GM13977 (cell line): ENCODE data around the gene TTC33.
"Not testable (repeated sequence)": the region's sequence is repeated elsewhere in the genome, so short reads cannot be mapped to it uniquely, and the experiment has no call there.

Source experiments
- DNase-seq: peaks from one replicate; pipeline ENCODE4 v3.0.0; 2012; ENCODE audit warnings: low spot score
- CTCF ChIP-seq: IDR thresholded peaks from 2 replicates; pipeline ENCODE4 v1.5.1; 2012; ENCODE audit warnings: mild to moderate bottlenecking, control low read depth; ENCODE audit not compliant: insufficient read depth; ENCODE audit errors: extremely low read depth, missing control alignments
- in situ Hi-C: fragments of 300-500 bp; cut with MboI; formaldehyde crosslinking; loops from one replicate; pipeline ENCODE4 v1.12.0; 2022; ENCODE audit warnings: low sequenced_read_pairs, low pct_unique_long_range_greater_than_20kb, mixed read lengths, inconsistent platforms; ENCODE audit not compliant: unreplicated experiment

Gene TTC33

DNA sequence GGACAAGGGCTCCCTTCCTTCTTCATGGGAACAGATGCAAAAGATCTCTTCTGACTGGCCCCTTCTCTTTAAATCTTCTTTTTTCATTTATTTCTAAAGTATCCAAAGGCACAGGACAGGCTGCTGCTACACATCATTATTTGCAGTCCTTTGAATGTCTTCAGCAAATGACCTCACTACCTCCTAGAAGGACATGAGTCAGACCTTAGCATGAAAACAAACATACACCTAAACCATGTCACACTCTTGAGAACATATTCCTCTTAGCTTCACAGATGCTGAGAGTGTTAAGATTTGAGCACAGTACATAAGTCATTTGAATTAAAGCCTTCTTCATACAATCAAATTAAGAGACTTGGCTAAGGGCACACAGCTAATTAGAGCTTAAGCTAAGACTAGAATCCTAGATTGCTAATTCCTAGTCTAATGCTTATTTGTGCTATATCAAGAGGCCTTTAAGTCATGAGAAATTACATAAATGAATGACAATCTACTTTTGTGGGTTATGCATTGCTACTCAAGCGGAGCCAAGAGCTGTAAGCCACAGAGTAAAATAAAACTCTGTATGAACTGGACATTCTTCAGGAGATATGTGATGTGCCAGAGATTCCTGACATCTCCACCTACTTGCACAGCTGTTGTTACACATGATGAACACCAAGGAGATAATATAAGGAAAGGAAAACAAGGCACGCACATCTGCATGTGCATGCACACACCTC lies 185.2 kb downstream of the TTC33 start:
- in situ Hi-C loops, result no loop called here
- DNase-seq, result peak; percentile 12

DNA sequence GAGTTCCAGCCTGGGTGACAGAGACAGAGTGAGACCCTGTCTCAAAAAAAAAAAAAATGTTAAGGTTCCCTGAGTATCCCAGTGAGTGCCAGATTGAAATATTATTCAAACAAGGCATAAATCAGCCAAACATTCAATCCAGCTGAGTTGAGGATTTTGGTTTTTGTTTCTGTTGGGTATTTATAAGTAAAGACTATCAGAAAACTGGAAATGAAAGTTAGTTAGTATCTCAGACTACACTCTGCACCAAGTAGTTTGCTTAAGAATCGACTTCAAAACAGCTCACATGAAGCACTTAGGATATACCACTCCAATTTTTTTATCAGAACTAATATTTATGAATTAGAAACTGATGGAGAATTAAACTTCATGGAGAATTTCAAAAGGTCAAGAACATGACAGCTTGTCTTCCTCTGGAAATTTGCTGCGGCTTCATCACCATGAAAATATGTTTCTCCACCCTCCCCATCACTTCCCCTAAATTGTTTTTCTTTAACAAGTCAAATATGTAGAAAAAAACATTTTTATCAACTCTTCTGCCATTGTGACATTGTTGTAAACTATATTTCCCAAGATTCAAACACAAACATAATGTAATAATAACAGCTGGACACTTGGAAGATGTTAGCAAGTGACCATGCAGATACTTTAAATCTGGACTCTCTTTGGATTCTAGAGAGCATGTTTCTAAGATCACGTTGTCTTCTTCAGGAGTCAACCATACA lies 186.1 kb downstream of the TTC33 start:
- TF ChIP-seq CTCF, result no peak
- DNase-seq, result no peak
- in situ Hi-C loops, result no loop called here

More for the DNA sequence above, 185.2 kb downstream of the TTC33 start:
- no peak for TF ChIP-seq CTCF

GRCh38 chr5:40568548-40568947 lies 187.2 kb downstream of the TTC33 start:
- in situ Hi-C loops, result no loop called here
- no peak for DNase-seq
- no peak for TF ChIP-seq CTCF

GRCh38 chr5:40563173-40563572 lies 192.6 kb downstream of the TTC33 start:
- DNase-seq, result not testable (repeated sequence)

DNA sequence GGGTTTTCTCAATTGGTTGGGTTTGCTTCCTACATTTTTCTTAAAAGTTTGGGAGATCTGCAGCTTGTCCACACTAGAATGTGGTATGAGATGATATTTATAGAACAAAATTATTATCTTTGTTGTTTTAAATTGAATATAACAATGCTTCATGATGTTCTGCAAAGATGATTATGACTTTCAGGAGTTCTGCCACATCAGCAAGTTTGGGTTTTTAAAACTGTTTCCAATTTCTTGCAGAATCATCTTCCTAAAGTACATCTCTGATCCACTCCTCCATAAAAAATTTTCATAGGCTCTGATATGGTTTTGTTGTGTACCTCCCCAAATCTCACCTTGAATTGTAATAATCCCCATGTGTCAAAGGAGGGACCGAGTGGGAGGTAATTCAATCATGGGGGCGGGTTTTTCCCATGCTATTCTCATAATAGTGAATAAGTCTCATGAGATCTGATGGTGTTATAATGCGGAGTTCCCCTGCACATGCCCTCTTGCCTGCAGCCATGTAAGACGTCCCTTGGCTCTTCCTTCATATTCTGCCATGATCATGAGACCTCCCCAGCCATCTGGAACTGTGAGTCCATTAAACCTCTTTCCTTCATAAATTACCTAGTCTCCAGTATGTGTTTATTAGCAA lies 195.2 kb downstream of the TTC33 start:
- no peak for DNase-seq
- in situ Hi-C loops, result no loop called here
- TF ChIP-seq CTCF, result no peak

More at GRCh38 chr5:40563173-40563572, 192.6 kb downstream of the TTC33 start:
- in situ Hi-C loops, result not testable (repeated sequence)

DNA sequence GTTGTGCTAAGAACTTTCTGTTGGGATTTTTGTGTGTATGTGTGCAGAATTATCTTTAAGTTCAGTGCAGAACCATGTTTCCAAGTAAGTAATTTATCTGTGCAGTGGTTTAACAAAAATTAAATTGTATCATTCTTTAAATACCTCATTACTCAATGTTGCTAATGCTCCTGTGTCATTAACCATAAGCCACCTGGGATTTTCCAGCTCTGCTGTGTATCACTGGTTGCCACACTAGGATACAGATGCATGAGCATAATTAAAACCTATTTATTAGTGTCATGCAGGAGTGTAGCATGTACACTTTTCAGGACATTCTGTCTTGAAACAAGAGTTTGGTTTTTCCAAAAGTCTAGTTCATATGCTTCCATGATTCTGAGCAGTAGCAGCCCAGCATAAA lies 196.5 kb downstream of the TTC33 start:
- TF ChIP-seq CTCF, result no peak
- in situ Hi-C loops, result no loop called here

GRCh38 chr5:40557501-40557900 lies 198.3 kb downstream of the TTC33 start:
- DNase-seq, result no peak
- in situ Hi-C loops, result no loop called here
- no peak for TF ChIP-seq CTCF

More for the DNA sequence above, 196.5 kb downstream of the TTC33 start:
- DNase-seq, result no peak
